ENCODE data around the gene ZNF81.
"Not testable (repeated sequence)": the region's sequence is repeated elsewhere in the genome, so short reads cannot be mapped to it uniquely, and the experiment has no call there.

The ZNF81 gene

GRCh38 chrX:47936940-47937317, 100.2 kb downstream of the ZNF81 start:
- DNase-seq, result no peak

DNA sequence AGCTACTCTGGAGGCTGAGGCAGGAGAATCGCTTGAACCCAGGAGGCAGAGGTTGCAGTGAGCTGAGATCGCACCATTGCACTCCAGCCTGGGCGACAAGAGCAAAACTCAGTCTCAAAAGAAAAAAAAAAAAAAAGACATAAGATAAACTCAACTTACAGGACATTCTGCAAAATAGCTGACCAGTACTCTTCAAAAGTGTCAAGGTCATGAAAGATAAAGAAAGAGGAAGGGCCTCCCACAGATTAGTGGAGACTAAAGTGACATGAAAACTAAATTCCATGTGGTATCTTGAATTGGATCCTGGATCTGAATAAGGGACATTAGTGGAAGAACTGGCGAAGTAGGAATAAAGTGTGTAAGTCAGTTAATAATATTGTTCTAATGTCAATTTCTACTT, 103.7 kb downstream of the ZNF81 start:
- DNase-seq, result no peak

DNA sequence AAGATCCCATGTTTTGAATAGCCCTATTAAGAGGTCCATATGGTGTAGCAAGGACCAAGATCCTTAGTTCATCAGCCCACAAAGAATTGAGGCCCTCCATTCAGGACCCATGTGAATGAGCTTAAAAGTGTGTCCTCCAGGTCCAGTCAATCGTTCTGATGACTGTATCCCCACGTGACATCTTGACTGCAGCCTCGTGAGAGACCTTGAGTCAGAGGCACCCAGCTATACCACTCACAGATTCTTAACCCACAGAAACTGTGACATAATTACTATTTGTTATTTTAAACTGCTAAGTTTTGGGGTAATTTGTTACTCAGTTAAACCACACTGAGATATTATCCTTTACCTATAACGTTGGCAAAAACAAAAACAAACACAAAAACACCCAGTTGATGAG, 104.7 kb downstream of the ZNF81 start:
- DNase-seq, result no peak

GRCh38 chrX:47955295-47955694, 118.6 kb downstream of the ZNF81 start:
- not testable (repeated sequence) for DNase-seq

DNA sequence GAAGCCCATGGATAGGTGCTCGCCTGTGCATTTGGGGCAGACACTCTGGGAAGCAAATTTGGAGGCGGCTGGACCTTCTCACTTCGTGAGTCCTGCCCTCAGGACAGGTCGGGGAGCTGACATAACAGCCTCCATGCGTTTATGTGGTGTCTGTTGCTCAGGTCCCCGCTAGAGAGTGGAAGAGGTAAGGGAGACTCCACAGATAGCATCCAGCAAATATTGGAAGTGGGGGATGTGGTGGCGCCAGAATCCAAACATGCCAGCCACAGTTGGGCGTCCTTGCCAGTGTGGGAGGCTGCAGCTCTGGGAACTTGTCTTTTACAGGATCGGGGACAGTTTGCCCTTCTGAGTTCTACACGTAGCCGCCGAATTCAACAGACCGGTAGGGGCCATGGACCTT, 119.3 kb downstream of the ZNF81 start:
- DNase-seq, result no peak

- not testable (repeated sequence) for DNase-seq
Measured at GRCh38 chrX:47958206-47958605, 121.5 kb downstream of the ZNF81 start.

DNA sequence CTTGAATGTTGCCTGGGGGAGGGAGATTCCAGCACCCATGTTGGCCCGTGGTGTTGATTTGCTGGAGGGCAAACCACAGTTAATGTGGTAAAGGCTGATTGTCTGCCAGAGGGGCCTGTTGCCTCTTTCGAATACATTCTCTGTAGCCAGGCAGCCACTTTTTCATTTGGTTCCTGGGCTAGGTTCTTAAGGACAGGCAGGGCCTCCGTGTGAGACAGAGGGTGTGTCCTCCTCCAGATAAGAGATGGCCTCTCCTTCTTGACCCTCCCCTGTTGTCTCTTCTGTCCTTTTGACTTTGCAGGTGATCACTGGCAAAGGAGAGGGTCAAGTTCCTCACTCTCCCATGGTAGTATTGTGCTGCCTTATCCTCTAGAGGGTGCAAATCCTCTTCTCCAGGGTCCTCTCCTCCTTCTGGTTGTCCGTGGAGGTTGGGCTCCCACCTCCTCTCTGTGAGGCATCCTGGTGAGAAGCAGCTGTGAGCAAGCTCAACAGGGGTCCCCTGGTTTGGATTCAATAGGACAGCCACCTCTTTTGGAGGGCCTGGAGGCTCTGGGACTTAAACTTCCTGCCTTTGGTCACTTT, 122.2 kb downstream of the ZNF81 start:
- peak in 1 of 2 donors; percentile 3 for DNase-seq

- no peak for DNase-seq
Measured at GRCh38 chrX:47960406-47960805, 123.7 kb downstream of the ZNF81 start.

DNA sequence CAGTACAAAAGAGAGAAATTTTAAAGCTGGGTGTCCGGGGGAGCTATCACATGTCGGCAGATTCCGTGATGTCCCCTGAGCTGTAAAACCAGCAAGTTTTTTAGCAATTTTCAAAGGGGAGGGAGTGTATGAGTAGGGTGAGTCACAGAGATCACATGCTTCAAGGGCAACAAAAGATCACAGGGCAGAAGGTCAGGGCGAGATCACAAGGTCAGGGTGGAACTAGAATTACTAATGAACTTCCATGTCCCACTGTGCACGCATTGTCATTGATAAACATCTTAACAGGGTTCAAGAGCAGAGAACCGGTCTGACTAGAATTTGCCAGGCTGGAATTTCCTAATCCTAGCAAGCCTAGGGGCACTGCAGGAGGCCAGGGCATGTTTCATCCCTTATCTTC, 125.1 kb downstream of the ZNF81 start:
- not testable (repeated sequence) for DNase-seq

DNA sequence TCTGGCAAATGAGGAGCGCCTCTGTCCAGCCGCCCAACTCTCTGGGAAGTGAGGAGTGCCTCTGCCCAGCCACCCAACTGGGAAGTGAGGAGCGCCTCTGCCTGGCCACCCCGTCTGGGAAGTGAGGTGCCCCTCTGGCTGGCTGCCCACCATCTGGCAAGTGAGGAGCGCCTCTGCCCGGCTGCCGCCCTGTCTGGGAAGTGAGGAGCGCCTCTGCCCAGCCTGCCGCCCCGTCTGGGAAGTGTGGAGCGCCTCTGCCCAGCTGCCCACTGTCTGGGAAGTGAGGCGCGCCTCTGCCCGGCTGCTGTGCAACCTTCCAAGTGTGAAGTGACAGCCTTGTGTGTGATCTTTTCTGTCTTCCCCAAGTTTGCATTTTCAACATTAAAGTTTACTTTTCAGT, 128.8 kb downstream of the ZNF81 start:
- not testable (repeated sequence) for DNase-seq

Data from stimulated activated CD4-positive, alpha-beta T cell treated with anti-CD3 and anti-CD28 coated beads, Interleukin-2, amount 100 ng/mL, for 24 hours (primary cell).